GM19438 (cell line): Measurements from ENCODE around the gene AFF1.

Experiments used
- ATAC-seq: cut with Tn5 transposase; IDR thresholded peaks from one replicate; pipeline ENCODE4 v1.9.1; 2021; ENCODE audit warnings: low read depth; ENCODE audit not compliant: unreplicated experiment

The AFF1 gene

GRCh38 chr4:87100168-87100567 lies 165.4 kb downstream of the AFF1 start:
- no peak for ATAC-seq

- no peak for ATAC-seq
Measured at GRCh38 chr4:87101543-87102199, 166.9 kb downstream of the AFF1 start.

- no peak for ATAC-seq
Measured at GRCh38 chr4:87103086-87103485, 168.3 kb downstream of the AFF1 start.

GRCh38 chr4:87103691-87104187 lies 168.9 kb downstream of the AFF1 start:
- ATAC-seq = no peak

DNA sequence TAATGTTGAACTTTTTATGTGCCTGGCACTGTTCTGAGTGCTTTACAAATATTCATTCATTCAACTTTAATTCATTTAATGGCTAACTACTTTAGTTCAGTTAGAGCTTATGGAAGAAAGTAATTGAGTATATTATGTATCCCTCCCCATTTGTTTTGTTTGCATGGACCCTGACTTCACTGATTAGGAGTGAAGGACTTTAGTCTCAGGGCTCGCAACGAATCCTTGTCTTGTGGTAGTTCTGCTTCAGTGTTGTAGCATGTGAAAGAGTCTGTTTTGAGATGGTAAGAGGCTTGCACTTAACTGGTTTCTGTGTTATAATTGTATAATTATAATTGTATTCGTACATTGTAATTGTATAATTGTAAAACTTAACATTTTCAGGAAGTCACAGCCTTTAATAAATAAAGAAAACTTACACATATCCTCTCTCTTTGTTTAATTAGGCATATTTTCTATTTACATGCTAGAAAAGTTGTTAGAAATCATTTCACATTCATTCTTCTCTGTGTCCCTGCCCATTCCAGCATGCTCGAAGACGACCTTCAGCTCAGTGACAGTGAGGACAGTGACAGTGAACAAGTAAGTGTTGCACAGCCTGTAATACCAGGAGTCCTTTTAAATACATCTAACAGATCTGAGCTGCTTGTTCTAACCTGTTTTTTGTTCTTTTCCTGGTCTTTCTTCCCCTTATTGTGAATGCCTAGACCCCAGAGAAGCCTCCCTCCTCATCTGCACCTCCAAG lies 170.5 kb downstream of the AFF1 start:
- ATAC-seq = no peak

- ATAC-seq = no peak
Measured at GRCh38 chr4:87108142-87108546, 173.3 kb downstream of the AFF1 start.

GRCh38 chr4:87109121-87109520 lies 174.3 kb downstream of the AFF1 start:
- no peak for ATAC-seq

DNA sequence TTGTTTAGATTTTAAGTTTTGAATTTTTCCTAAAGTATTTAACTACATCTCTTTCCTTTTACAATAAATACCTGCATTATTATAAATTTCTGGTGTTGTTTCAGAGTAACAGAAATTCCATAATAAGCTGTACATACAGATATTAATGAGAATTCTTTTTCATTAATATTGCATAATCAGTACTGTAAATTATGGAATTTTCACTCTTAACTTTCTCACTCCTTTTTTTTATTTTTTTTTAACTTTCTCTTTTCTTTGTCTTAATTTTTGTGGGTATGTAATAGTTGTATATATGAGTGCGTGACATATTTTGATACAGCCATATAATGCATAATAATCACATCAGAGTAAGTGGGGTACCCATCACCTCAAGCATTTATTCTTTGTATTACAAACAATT lies 175.1 kb downstream of the AFF1 start:
- no peak for ATAC-seq

DNA sequence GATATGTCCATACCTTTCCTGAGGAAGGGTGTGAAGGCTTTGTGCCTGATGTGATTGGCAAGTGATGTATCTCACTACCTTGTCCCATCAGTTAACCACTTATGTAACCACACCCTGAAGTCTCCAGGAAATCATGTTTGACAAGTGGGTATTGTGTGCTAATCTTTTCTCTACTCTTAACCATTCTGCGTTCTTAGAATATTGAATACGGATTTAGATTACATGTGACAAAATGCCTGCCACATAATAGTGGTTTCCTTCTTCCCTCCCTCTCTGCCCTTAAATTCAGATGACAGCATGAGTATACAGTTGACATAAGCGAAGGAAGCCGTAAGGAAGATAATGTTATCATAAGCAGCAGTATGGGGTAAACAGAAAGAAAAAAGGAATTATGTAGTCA lies 177.3 kb downstream of the AFF1 start:
- ATAC-seq = no peak

- no peak for ATAC-seq
Measured at GRCh38 chr4:87114245-87115062, 179.6 kb downstream of the AFF1 start.

DNA sequence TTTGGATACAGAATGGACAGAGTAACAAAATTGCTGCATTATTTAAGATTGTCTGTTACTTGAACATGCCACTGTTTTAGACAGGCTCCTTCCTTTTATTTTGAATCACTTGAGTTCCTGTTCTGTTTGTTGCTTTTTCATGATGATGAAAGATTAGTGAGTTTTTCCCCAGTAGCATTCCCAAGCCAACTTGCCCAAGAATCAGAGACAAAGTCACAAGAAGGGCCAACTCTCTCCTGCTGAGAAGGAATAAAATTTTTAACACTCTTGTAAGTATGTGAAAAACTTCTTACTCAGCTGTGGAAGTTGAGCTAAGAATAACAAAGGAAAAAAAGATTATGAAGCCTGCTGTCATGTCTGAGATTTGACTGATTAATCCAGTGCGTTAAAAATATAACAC lies 181.4 kb downstream of the AFF1 start:
- no peak for ATAC-seq

GRCh38 chr4:87117051-87117731 lies 182.4 kb downstream of the AFF1 start:
- ATAC-seq = no peak

- no peak for ATAC-seq
Measured at GRCh38 chr4:87117732-87118075, 182.9 kb downstream of the AFF1 start.

DNA sequence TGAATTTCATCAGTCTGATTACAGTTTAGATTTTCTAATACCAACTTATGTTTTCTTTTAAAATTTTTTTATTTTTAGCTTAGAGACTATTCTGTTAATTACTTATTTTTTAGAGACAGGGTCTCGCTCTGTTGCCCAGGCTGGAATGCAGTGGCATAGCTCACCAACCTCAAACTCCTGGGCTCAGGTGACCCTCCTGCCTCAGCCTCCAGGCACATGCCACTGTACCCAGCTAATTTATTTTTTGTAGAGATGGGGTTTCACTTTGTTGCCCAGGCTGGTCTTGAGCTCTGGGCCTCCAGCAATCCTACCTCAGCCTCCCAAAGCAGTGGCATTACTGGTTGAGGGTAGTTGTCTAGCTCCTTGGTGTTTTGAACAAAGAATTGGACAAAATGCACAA lies 183.6 kb downstream of the AFF1 start:
- ATAC-seq = no peak

GRCh38 chr4:87118826-87119225 lies 184.0 kb downstream of the AFF1 start:
- no peak for ATAC-seq

- no peak for ATAC-seq
Measured at GRCh38 chr4:87120010-87120409, 185.2 kb downstream of the AFF1 start.

DNA sequence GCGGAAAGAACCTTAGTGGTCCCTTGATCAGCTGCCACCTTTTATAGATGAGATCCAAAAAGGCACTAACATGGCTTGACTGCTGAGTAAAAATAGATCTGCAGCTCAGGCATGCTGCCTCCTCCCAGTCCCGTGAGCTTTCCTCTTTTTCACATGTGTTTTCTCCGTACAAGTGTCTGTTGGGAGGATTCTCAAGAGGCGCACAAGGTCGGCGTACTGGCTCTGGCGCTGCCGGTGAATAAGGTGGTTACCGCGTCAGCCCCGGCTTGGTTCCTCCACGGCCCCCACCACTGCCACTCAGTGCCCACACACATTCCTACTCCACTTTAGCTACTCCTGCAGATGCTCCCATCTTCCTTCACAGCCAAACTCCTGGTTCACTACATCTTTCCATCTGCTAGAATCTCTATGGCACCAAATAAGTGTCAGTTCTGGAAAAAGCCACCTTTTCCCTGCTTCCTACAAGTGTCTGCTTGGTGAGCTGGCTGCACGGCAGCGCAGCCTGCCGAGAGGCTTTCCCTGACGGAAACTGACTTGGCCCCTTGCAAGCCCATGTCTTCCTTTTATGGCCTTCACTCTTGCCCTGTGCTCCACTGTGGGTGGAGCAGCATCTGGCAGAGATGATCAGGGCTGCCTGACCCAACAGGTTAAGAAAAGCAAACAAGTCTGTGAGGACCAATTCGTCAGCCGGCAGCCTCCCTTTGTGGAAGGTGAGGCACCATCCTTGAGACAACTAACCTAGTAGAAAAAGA lies 185.8 kb downstream of the AFF1 start:
- ATAC-seq = no peak

GRCh38 chr4:87121341-87122065 lies 186.7 kb downstream of the AFF1 start:
- no peak for ATAC-seq

DNA sequence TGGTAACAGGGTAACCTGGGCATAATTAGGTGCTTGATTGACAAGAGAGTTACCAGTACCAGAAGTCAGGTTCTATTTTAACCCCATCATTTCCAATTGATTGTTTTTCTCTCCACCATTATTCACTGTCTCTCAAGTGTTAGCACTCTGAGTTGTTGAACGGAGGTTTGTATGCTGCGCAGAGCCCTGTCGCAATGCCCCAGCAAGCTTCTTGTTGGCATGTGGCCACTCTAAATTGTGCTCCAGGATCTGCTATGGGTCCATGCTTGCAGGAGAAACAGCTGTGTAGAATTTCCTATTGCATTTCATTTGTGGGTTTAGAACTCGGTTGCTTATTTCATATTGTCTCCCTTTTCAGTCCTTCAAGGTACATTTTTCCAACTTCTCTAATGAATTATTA lies 187.4 kb downstream of the AFF1 start:
- ATAC-seq = no peak

GRCh38 chr4:87126056-87126455 lies 191.2 kb downstream of the AFF1 start:
- ATAC-seq = no peak
